Effector memory CD8-positive, alpha-beta T cell (primary cell): ENCODE data around the gene PDE3B.

ENCODE experiments used
- ATAC-seq: fragments of 150-1000 bp; cut with Tn5 transposase; replicated peaks from 2 replicates; pipeline ENCODE4 v1.10.0; 2021; ENCODE audit warnings: mild to moderate bottlenecking, moderate library complexity
- DNase-seq, 3 experiments: peaks; one replicate each; pipeline ENCODE4 v3.0.0; 2021
- H3K27ac Mint-ChIP-seq, 2 donors: one replicate each; pipeline ENCODE4 v1.8.0; 2022; ENCODE audit warnings: mild to moderate bottlenecking in 2 of 2, mixed read lengths in 2 of 2, moderate library complexity in 2 of 2
- H3K27me3 Mint-ChIP-seq, 2 donors: one replicate each; pipeline ENCODE4 v1.8.0; 2022; ENCODE audit warnings: mixed read lengths in 2 of 2
- H3K36me3 Mint-ChIP-seq: one replicate; pipeline ENCODE4 v1.8.0; 2022; ENCODE audit warnings: mild to moderate bottlenecking, moderate library complexity, mixed read lengths; ENCODE audit not compliant: insufficient read depth
- H3K4me1 Mint-ChIP-seq, 2 donors: one replicate each; pipeline ENCODE4 v1.8.0; 2022; ENCODE audit warnings: low read depth in 2 of 2, mixed read lengths in 2 of 2
- H3K4me3 Mint-ChIP-seq, 2 donors: one replicate each; pipeline ENCODE4 v1.8.0; 2022; ENCODE audit warnings: mild to moderate bottlenecking in 2 of 2, mixed read lengths in 2 of 2, moderate library complexity in 2 of 2
- H3K9me3 Mint-ChIP-seq, 2 donors: one replicate each; pipeline ENCODE4 v1.8.0; 2022; ENCODE audit warnings: mixed read lengths in 2 of 2

PDE3B gene

GRCh38 chr11:14904745-14905103, 261.1 kb downstream of the PDE3B start:
- ATAC-seq: peak; percentile 48
- Mint-ChIP-seq H3K27ac (peak overlapping the region; percentile 88 to 94), H3K27me3 (no peaks in the 10 kb centered on the region), H3K9me3 (no peaks in the 10 kb centered on the region), H3K36me3 (peaks cover 19% of the 10 kb centered on the region), H3K4me3 (peak overlapping the region; percentile 89 to 92), H3K4me1 (peaks cover 30 to 32% of the 10 kb centered on the region in 2 donors)
- peak; percentile 72 to 80 (median 80) for DNase-seq

DNA sequence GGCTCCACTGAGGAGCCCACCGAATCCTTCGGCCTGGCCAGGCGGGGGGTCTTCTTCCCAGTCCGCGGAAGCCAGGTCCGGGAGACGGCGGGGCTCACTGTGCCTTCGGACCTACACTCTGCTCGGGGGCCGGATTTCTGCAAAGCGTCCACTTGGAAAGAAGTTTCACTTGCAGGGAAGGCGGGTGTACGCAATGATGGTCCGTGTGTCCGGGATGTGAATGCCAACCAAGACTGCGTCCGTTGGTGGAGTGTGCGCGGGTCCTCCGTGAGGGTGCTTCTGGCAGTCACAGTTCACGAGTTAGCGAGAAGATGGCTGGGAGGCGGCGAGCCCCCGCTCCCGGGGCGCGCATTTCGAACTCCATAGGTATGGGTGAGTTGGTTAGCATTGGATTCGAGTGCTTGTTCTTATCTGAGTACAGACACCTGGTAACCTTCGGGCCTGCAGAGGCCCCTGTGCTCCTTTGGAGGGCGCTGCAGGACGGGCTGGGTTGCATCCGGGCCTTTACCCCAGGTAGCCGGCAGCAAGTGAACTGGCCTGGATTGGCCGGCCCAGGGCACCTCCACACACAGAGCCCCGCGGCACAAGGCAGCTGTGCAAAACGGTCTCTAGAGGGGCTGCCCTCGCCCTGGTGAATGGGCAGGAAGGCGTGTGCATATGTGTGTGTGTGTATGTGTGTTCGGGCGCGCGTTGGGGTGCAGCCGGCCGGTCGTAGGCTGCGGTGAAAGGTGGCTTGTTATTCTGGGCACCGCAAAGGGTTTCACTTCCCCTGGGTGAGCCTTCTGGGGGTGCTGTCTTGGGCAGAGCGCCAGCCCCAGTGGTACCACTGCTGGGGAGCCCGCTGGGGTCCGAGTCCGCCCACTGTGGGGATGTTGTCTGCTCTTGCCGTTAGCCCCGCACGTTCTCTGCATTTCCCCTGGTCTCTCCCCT, 261.8 kb downstream of the PDE3B start:
- peak; percentile 79 to 85 (median 82) for DNase-seq
- Mint-ChIP-seq H3K9me3 (no peaks in the 10 kb centered on the region), H3K4me3 (peak overlapping the region; percentile 89 to 92), H3K27me3 (no peaks in the 10 kb centered on the region), H3K36me3 (peaks cover 19% of the 10 kb centered on the region), H3K4me1 (peaks cover 30 to 32% of the 10 kb centered on the region in 2 donors), H3K27ac (peak overlapping the region; percentile 88 to 94)
- ATAC-seq: peak; percentile 77

GRCh38 chr11:14906578-14906977, 263.0 kb downstream of the PDE3B start:
- no peak for ATAC-seq
- no peaks in the 10 kb centered on the region for H3K9me3 Mint-ChIP-seq
- H3K36me3 Mint-ChIP-seq: peaks cover 19% of the 10 kb centered on the region
- H3K4me1 Mint-ChIP-seq: peaks cover 30 to 32% of the 10 kb centered on the region in 2 donors
- peak overlapping the region; percentile 89 to 92 for H3K4me3 Mint-ChIP-seq
- no peaks in the 10 kb centered on the region for H3K27me3 Mint-ChIP-seq
- peak overlapping the region; percentile 49 to 62 for H3K27ac Mint-ChIP-seq
- DNase-seq: no peak

DNA sequence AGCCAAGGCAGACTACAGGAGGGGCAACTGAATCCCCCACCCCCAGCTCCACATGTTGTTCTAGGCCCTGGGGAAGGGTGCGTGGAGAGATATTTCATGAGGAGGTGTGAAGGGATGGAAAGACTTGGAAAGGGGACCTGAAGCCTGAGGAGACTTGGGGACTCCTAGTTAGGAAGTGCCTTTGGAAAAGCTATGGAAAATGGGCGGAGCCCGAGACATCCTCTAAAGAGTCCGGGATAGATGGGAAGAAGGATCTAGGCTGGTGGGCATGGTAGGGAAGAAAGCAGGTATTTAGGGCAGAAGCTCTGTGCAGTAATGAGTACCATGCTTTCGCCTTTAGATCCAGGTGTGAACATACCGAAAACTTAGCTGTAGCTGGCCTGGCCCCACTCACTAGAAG, 263.4 kb downstream of the PDE3B start:
- Mint-ChIP-seq H3K27ac (peak overlapping the region; percentile 49 to 62), H3K27me3 (no peaks in the 10 kb centered on the region), H3K36me3 (peaks cover 19% of the 10 kb centered on the region), H3K9me3 (no peaks in the 10 kb centered on the region), H3K4me1 (peaks cover 30 to 32% of the 10 kb centered on the region in 2 donors), H3K4me3 (peak overlapping the region in 1 of 2 donors; percentile 89)
- DNase-seq: no peak
- no peak for ATAC-seq

DNA sequence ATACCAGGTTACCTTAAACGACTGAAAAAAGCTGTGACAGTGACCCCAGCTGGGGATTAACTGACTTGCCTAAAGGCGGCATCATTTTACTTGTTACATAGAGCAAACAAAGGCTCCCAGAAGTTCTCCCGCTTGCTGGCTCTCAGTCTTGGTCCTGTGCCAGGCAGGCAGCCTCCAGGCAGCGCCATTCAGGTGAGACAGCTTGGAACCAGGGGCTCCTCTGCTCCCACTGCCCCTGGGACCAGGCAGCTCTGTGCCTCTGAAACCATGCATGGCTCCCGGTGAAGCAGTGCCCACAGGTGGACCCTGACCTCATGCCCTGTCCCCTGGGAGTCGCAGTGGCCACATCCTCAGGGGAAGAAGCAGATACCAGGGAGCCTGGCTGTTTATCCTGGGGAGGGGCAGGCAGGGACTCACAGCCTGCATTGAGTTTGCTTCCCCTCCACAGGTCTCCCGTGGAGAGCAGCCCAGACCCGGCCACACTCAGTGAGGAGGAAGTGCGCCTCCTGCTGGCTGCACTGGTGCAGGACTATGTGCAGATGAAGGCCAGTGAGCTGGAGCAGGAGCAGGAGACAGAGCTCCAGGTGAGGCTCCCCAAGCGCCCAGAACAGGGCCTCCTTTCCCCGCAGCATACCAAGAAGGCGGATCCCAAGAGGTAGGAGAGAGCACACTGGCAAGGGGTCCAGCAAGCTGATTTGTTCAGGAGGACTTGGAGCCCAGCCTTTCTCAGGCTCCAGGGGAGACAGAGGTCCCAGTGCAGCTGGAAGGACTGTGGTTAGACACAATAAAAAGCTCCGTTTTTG, 264.0 kb downstream of the PDE3B start:
- Mint-ChIP-seq H3K27me3 (no peaks in the 10 kb centered on the region), H3K4me3 (peak overlapping the region; percentile 7 to 33), H3K9me3 (no peaks in the 10 kb centered on the region), H3K27ac (peak overlapping the region in 1 of 2 donors; percentile 79), H3K36me3 (peaks cover 19% of the 10 kb centered on the region), H3K4me1 (peaks cover 30 to 32% of the 10 kb centered on the region in 2 donors)
- ATAC-seq (peak; percentile 56), DNase-seq (peak; percentile 84 to 85 (median 85))

DNA sequence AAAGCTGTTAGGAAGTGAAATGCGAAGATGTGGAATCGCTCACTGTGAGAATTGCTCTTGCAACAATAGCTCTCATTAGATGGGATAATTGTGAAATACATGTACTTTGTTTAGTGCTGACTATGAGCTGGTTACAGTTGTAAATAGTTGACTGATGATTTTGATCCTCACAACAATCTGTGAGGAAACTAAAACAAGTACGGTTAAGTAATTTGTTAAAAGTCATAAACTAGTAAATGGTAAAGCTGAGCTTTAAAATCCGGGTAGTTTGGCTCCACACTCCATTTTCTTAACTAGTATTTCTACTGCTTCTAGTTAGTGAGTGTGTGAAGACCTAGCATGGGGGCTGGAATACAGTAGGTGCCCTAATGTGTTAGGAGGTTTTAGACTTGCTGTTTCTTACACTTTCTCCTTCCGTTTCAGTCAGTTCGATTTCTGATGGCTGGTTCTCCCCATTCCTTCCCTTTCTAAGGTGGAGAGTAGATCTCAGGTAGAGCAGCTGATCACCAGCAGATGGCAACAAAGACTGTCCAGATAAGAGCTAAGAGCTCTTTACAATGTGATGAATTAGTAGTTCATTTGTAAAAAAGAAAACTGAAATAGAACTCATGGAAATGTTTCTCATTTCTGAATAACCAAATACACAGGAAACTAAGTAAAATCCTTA, 264.7 kb downstream of the PDE3B start:
- H3K4me1 Mint-ChIP-seq: peaks cover 30 to 32% of the 10 kb centered on the region in 2 donors
- peak overlapping the region in 1 of 2 donors; percentile 79 for H3K27ac Mint-ChIP-seq
- H3K9me3 Mint-ChIP-seq: no peaks in the 10 kb centered on the region
- H3K27me3 Mint-ChIP-seq: no peaks in the 10 kb centered on the region
- DNase-seq (no peak), ATAC-seq (no peak)
- H3K36me3 Mint-ChIP-seq: peaks cover 19% of the 10 kb centered on the region
- H3K4me3 Mint-ChIP-seq: peak overlapping the region in 1 of 2 donors; percentile 7

- peaks cover 0 to 6% of the 10 kb centered on the region in 2 donors for H3K27me3 Mint-ChIP-seq
- H3K36me3 Mint-ChIP-seq: no peaks in the 10 kb centered on the region
- DNase-seq (no peak), ATAC-seq (no peak)
- H3K27ac Mint-ChIP-seq: no peak overlapping the region
- no peaks in the 10 kb centered on the region for H3K4me1 Mint-ChIP-seq
- no peak overlapping the region for H3K4me3 Mint-ChIP-seq
- no peaks in the 10 kb centered on the region for H3K9me3 Mint-ChIP-seq
These were observed 270.9 kb downstream of the PDE3B start for GRCh38 chr11:14914536-14914935.

- Mint-ChIP-seq H3K36me3 (no peaks in the 10 kb centered on the region), H3K4me1 (no peaks in the 10 kb centered on the region), H3K27ac (no peak overlapping the region), H3K9me3 (no peaks in the 10 kb centered on the region), H3K27me3 (peaks cover 0 to 13% of the 10 kb centered on the region in 2 donors), H3K4me3 (no peak overlapping the region)
- DNase-seq (no peak), ATAC-seq (no peak)
These were observed 272.8 kb downstream of the PDE3B start for GRCh38 chr11:14916403-14916802.
